HL-60 (cell line): ENCODE measurements around the gene RAB26.

ENCODE experiments used
- GABPA ChIP-seq: IDR thresholded peaks from 2 replicates; pipeline ENCODE4 v1.6.1; 2012; ENCODE audit warnings: low read depth
- TF ChIP-seq, protein P1 (sequence below): IDR thresholded peaks from 2 replicates; pipeline ENCODE4 v1.6.1; 2012; ENCODE audit warnings: low read depth; ENCODE audit not compliant: insufficient replicate concordance
- TF ChIP-seq, protein P2 (sequence below): IDR thresholded peaks from one replicate; pipeline ENCODE4 v1.5.1; 2011; ENCODE audit warnings: low read length, control low read depth, inconsistent platforms; ENCODE audit not compliant: insufficient read depth

DNA sequence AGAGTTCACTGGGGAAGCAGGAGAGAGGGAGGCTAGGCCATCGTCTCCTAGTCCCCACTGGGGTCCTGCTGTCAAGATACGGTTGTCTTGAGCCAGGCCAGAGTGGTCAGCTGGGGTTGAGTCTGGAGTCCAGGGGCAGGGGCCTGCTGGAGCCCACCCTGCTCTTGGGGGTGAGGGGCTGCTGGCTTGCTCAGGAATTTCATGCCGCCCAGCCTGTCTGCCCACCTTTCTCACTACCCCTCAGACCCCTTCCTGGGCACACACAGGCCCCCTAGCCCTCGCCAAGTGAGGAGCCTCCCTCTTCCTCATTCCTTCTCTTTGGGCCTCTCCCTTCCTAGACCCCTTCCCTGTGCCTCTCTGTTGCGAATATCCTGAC is 8.4 kb downstream of the RAB26 start:
- TF ChIP-seq, protein P1, sequence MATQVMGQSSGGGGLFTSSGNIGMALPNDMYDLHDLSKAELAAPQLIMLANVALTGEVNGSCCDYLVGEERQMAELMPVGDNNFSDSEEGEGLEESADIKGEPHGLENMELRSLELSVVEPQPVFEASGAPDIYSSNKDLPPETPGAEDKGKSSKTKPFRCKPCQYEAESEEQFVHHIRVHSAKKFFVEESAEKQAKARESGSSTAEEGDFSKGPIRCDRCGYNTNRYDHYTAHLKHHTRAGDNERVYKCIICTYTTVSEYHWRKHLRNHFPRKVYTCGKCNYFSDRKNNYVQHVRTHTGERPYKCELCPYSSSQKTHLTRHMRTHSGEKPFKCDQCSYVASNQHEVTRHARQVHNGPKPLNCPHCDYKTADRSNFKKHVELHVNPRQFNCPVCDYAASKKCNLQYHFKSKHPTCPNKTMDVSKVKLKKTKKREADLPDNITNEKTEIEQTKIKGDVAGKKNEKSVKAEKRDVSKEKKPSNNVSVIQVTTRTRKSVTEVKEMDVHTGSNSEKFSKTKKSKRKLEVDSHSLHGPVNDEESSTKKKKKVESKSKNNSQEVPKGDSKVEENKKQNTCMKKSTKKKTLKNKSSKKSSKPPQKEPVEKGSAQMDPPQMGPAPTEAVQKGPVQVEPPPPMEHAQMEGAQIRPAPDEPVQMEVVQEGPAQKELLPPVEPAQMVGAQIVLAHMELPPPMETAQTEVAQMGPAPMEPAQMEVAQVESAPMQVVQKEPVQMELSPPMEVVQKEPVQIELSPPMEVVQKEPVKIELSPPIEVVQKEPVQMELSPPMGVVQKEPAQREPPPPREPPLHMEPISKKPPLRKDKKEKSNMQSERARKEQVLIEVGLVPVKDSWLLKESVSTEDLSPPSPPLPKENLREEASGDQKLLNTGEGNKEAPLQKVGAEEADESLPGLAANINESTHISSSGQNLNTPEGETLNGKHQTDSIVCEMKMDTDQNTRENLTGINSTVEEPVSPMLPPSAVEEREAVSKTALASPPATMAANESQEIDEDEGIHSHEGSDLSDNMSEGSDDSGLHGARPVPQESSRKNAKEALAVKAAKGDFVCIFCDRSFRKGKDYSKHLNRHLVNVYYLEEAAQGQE: no peak
- TF ChIP-seq, protein P2, sequence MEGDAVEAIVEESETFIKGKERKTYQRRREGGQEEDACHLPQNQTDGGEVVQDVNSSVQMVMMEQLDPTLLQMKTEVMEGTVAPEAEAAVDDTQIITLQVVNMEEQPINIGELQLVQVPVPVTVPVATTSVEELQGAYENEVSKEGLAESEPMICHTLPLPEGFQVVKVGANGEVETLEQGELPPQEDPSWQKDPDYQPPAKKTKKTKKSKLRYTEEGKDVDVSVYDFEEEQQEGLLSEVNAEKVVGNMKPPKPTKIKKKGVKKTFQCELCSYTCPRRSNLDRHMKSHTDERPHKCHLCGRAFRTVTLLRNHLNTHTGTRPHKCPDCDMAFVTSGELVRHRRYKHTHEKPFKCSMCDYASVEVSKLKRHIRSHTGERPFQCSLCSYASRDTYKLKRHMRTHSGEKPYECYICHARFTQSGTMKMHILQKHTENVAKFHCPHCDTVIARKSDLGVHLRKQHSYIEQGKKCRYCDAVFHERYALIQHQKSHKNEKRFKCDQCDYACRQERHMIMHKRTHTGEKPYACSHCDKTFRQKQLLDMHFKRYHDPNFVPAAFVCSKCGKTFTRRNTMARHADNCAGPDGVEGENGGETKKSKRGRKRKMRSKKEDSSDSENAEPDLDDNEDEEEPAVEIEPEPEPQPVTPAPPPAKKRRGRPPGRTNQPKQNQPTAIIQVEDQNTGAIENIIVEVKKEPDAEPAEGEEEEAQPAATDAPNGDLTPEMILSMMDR: no peak
- no peak for TF ChIP-seq GABPA
